BLaER1 treated with 17β-estradiol and CSF1 and Interleukin-3, amounts not matched to agents 10 nM and 100 nM (cell line): Measurements from ENCODE around the gene CDH2.

ENCODE experiments used
- H3K27ac ChIP-seq, 11 experiments: shearing (Covaris generic); formaldehyde crosslinking; 2 replicates each; pipeline ENCODE4 v1.8.1; 2022
- H3K27me3 ChIP-seq, 11 experiments: shearing (Covaris generic); formaldehyde crosslinking; 2 replicates each; pipeline ENCODE4 v1.8.1; 2022
- H3K36me3 ChIP-seq, 11 experiments: shearing (Covaris generic); formaldehyde crosslinking; 2 replicates each; pipeline ENCODE4 v1.8.1; 2022
- H3K4me1 ChIP-seq, 10 experiments: shearing (Covaris generic); formaldehyde crosslinking; 2 replicates each; pipeline ENCODE4 v1.8.1; 2022
- H3K4me2 ChIP-seq, 11 experiments: shearing (Covaris generic); formaldehyde crosslinking; 2 replicates each; pipeline ENCODE4 v1.8.1; 2022
- H3K4me3 ChIP-seq, 10 experiments: shearing (Covaris generic); formaldehyde crosslinking; 2 replicates each; pipeline ENCODE4 v1.8.1; 2022
- H3K9ac ChIP-seq, 11 experiments: shearing (Covaris generic); formaldehyde crosslinking; 2 replicates each; pipeline ENCODE4 v1.8.1; 2022
- H3K9me3 ChIP-seq, 11 experiments: shearing (Covaris generic); formaldehyde crosslinking; replicated peaks in 1 of 11; 2 replicates each; pipeline ENCODE4 v1.8.1; 2022
- H4K20me1 ChIP-seq, 11 experiments: shearing (Covaris generic); formaldehyde crosslinking; 2 replicates each; pipeline ENCODE4 v1.8.1; 2022
- Cebpa-rat ChIP-seq, 11 experiments: shearing (Covaris generic); IDR thresholded peaks; 2 replicates each; pipeline ENCODE4 v1.8.1; 2022

The CDH2 gene

GRCh38 chr18:28095041-28095440 lies 81.9 kb downstream of the CDH2 start:
- H3K27me3 ChIP-seq, result no peaks in the 10 kb centered on the region
- no peaks in the 10 kb centered on the region for H3K4me1 ChIP-seq
- H3K36me3 ChIP-seq, result no peaks in the 10 kb centered on the region
- no peak overlapping the region for H3K4me3 ChIP-seq
- no peaks in the 10 kb centered on the region for H3K9me3 ChIP-seq
- no peak for TF ChIP-seq Cebpa-rat (IDR thresholded peaks at IDR 0.05)
- no peaks in the 10 kb centered on the region for H4K20me1 ChIP-seq
- no peak overlapping the region for H3K4me2 ChIP-seq
- H3K9ac ChIP-seq, result no peak overlapping the region
- no peak overlapping the region for H3K27ac ChIP-seq

- TF ChIP-seq Cebpa-rat (IDR thresholded peaks at IDR 0.05), result no peak
- no peak overlapping the region for H3K4me3 ChIP-seq
- H3K9ac ChIP-seq, result no peak overlapping the region
- H3K4me1 ChIP-seq, result no peaks in the 10 kb centered on the region
- H3K27ac ChIP-seq, result no peak overlapping the region
- H3K9me3 ChIP-seq, result no peaks in the 10 kb centered on the region
- H3K27me3 ChIP-seq, result no peaks in the 10 kb centered on the region
- no peaks in the 10 kb centered on the region for H3K36me3 ChIP-seq
- H4K20me1 ChIP-seq, result no peaks in the 10 kb centered on the region
- H3K4me2 ChIP-seq, result no peak overlapping the region
These were observed 85.7 kb downstream of the CDH2 start for GRCh38 chr18:28091197-28091596.

GRCh38 chr18:28088477-28088876 lies 88.5 kb downstream of the CDH2 start:
- Histone ChIP-seq H4K20me1 (no peaks in the 10 kb centered on the region), H3K4me1 (no peaks in the 10 kb centered on the region), H3K4me2 (no peak overlapping the region), H3K36me3 (no peaks in the 10 kb centered on the region), H3K9ac (no peak overlapping the region), H3K27ac (no peak overlapping the region), H3K9me3 (no peaks in the 10 kb centered on the region), H3K27me3 (no peaks in the 10 kb centered on the region), H3K4me3 (no peak overlapping the region)
- TF ChIP-seq Cebpa-rat (IDR thresholded peaks at IDR 0.05), result no peak

- Histone ChIP-seq H3K9ac (no peak overlapping the region), H3K27ac (no peak overlapping the region), H3K9me3 (no peaks in the 10 kb centered on the region), H3K4me3 (no peak overlapping the region), H3K36me3 (no peaks in the 10 kb centered on the region), H3K4me2 (no peak overlapping the region), H4K20me1 (no peaks in the 10 kb centered on the region), H3K27me3 (no peaks in the 10 kb centered on the region), H3K4me1 (no peaks in the 10 kb centered on the region)
- TF ChIP-seq Cebpa-rat (IDR thresholded peaks at IDR 0.05), result no peak
These were observed 90.0 kb downstream of the CDH2 start for GRCh38 chr18:28086670-28087552.

GRCh38 chr18:28081516-28081915 lies 95.4 kb downstream of the CDH2 start:
- Histone ChIP-seq H3K36me3 (no peaks in the 10 kb centered on the region), H3K9ac (no peak overlapping the region), H3K4me2 (no peak overlapping the region), H3K27me3 (no peaks in the 10 kb centered on the region), H3K27ac (no peak overlapping the region), H3K4me3 (no peak overlapping the region), H3K4me1 (peaks cover 0 to 4% (median 0%) of the 10 kb centered on the region in 10 experiments; a peak in 1 of 20 replicates), H3K9me3 (no peaks in the 10 kb centered on the region), H4K20me1 (no peaks in the 10 kb centered on the region)
- TF ChIP-seq Cebpa-rat (IDR thresholded peaks at IDR 0.05), result no peak

GRCh38 chr18:28080876-28081300 lies 96.0 kb downstream of the CDH2 start:
- Histone ChIP-seq H3K9me3 (no peaks in the 10 kb centered on the region), H3K27me3 (no peaks in the 10 kb centered on the region), H3K4me2 (no peak overlapping the region), H3K27ac (no peak overlapping the region), H3K4me3 (no peak overlapping the region), H4K20me1 (no peaks in the 10 kb centered on the region), H3K9ac (no peak overlapping the region), H3K4me1 (peaks cover 0 to 4% (median 0%) of the 10 kb centered on the region in 10 experiments; a peak in 1 of 20 replicates), H3K36me3 (no peaks in the 10 kb centered on the region)
- TF ChIP-seq Cebpa-rat (IDR thresholded peaks at IDR 0.05), result no peak

- Histone ChIP-seq H3K27me3 (no peaks in the 10 kb centered on the region), H3K9me3 (no peaks in the 10 kb centered on the region), H3K4me3 (no peak overlapping the region), H3K4me2 (no peak overlapping the region), H4K20me1 (no peaks in the 10 kb centered on the region), H3K4me1 (peaks cover 0 to 4% (median 0%) of the 10 kb centered on the region in 10 experiments; a peak in 1 of 20 replicates), H3K9ac (no peak overlapping the region), H3K27ac (no peak overlapping the region), H3K36me3 (no peaks in the 10 kb centered on the region)
- TF ChIP-seq Cebpa-rat (IDR thresholded peaks at IDR 0.05), result no peak
These were observed 97.0 kb downstream of the CDH2 start for GRCh38 chr18:28079883-28080282.

GRCh38 chr18:28078849-28079248 lies 98.1 kb downstream of the CDH2 start:
- H3K27me3 ChIP-seq, result no peaks in the 10 kb centered on the region
- H3K4me2 ChIP-seq, result no peak overlapping the region
- H4K20me1 ChIP-seq, result no peaks in the 10 kb centered on the region
- H3K36me3 ChIP-seq, result no peaks in the 10 kb centered on the region
- H3K9me3 ChIP-seq, result no peaks in the 10 kb centered on the region
- no peak overlapping the region for H3K9ac ChIP-seq
- H3K4me1 ChIP-seq, result peaks cover 0 to 4% (median 0%) of the 10 kb centered on the region in 10 experiments; a peak in 1 of 20 replicates
- H3K4me3 ChIP-seq, result no peak overlapping the region
- H3K27ac ChIP-seq, result no peak overlapping the region
- no peak for TF ChIP-seq Cebpa-rat (IDR thresholded peaks at IDR 0.05)

- no peak overlapping the region for H3K9ac ChIP-seq
- no peak overlapping the region for H3K4me2 ChIP-seq
- no peak for TF ChIP-seq Cebpa-rat (IDR thresholded peaks at IDR 0.05)
- no peaks in the 10 kb centered on the region for H3K27me3 ChIP-seq
- H3K36me3 ChIP-seq, result no peaks in the 10 kb centered on the region
- H4K20me1 ChIP-seq, result no peaks in the 10 kb centered on the region
- no peak overlapping the region for H3K4me3 ChIP-seq
- peaks cover 0 to 4% (median 0%) of the 10 kb centered on the region in 10 experiments; a peak in 1 of 20 replicates for H3K4me1 ChIP-seq
- H3K27ac ChIP-seq, result no peak overlapping the region
- no peaks in the 10 kb centered on the region for H3K9me3 ChIP-seq
These were observed 98.6 kb downstream of the CDH2 start for GRCh38 chr18:28078298-28078697.

GRCh38 chr18:28075501-28075900 lies 101.4 kb downstream of the CDH2 start:
- H3K9me3 ChIP-seq, result no peaks in the 10 kb centered on the region
- H4K20me1 ChIP-seq, result no peaks in the 10 kb centered on the region
- no peak for TF ChIP-seq Cebpa-rat (IDR thresholded peaks at IDR 0.05)
- no peaks in the 10 kb centered on the region for H3K27me3 ChIP-seq
- no peak overlapping the region for H3K4me3 ChIP-seq
- H3K4me1 ChIP-seq, result peaks cover 0 to 6% (median 0%) of the 10 kb centered on the region in 10 experiments; a peak in 3 of 20 replicates
- H3K4me2 ChIP-seq, result no peak overlapping the region
- H3K27ac ChIP-seq, result no peak overlapping the region
- no peak overlapping the region for H3K9ac ChIP-seq
- no peaks in the 10 kb centered on the region for H3K36me3 ChIP-seq
